HFF-Myc (cell line): ENCODE results near the gene CLEC16A.

Experiments
- DNase-seq: peaks from one replicate; pipeline ENCODE4 v3.0.0-alpha.2; 2011; ENCODE audit warnings: low read depth; ENCODE audit errors: extremely low read depth
- H3K4me3 ChIP-seq: replicated peaks from 2 replicates; pipeline ENCODE4 v1.5.1; 2011; ENCODE audit warnings: low read depth, mild to moderate bottlenecking, control low read depth, low read length
- CTCF ChIP-seq: IDR thresholded peaks from 2 replicates; pipeline ENCODE4 v1.5.1; 2012; ENCODE audit warnings: mild to moderate bottlenecking, low read depth, low read length, control low read depth; ENCODE audit errors: missing control alignments

The CLEC16A gene

GRCh38 chr16:11030990-11031510 lies 86.7 kb downstream of the CLEC16A start:
- no peak for TF ChIP-seq CTCF
- DNase-seq, result no peak
- no peak overlapping the region for H3K4me3 ChIP-seq

- no peak for TF ChIP-seq CTCF
- no peak for DNase-seq
Measured at GRCh38 chr16:11032000-11032921, 87.9 kb downstream of the CLEC16A start.

GRCh38 chr16:11032922-11033291 lies 88.5 kb downstream of the CLEC16A start:
- DNase-seq, result peak; percentile 77
- TF ChIP-seq CTCF, result no peak

More at GRCh38 chr16:11032000-11032921, 87.9 kb downstream of the CLEC16A start:
- no peak overlapping the region for H3K4me3 ChIP-seq

GRCh38 chr16:11033629-11034420 lies 89.5 kb downstream of the CLEC16A start:
- peak; percentile 92 for DNase-seq
- no peak overlapping the region for H3K4me3 ChIP-seq
- no peak for TF ChIP-seq CTCF

More at GRCh38 chr16:11032922-11033291, 88.5 kb downstream of the CLEC16A start:
- H3K4me3 ChIP-seq, result no peak overlapping the region

GRCh38 chr16:11034481-11034931 lies 90.1 kb downstream of the CLEC16A start:
- H3K4me3 ChIP-seq, result no peak overlapping the region
- TF ChIP-seq CTCF, result no peak
- no peak for DNase-seq

- no peak for DNase-seq
- no peak overlapping the region for H3K4me3 ChIP-seq
- TF ChIP-seq CTCF, result no peak
Measured at GRCh38 chr16:11035096-11035495, 90.7 kb downstream of the CLEC16A start.
